ENCODE results near the gene SNRNP25.

- no peak for TF ChIP-seq EP300 (IDR thresholded peaks at IDR 0.05)
- no peak for TF ChIP-seq CTCF (IDR thresholded peaks at IDR 0.05)
- peak in 1 of 3 donors; percentile 52 for TF ChIP-seq POLR2AphosphoS5 (IDR thresholded peaks at IDR 0.05)
- peak in 1 of 2 donors; percentile 49 for TF ChIP-seq POLR2A (IDR thresholded peaks at IDR 0.05)
Observed at GRCh38 chr16:77807-78443, 24.3 kb downstream of the SNRNP25 start, which contains the start of gene MPG.
